Natural killer cell (primary cell): ENCODE data around the gene UAP1L1. TPM values are rescaled to one million over a fixed set of nuclear protein-coding genes. Genes with fewer than 3 reads are reported as not detected.

ENCODE experiments used
- ATAC-seq, 3 donors: fragments of 150-1000 bp in 2 of 3; fragments of 200-7000 bp in 1 of 3; cut with Tn5 transposase; 1 replicate in 1 of 3; 2 replicates in 2 of 3; pipeline ENCODE4 v1.10.0; 2021; ENCODE audit warnings: mild to moderate bottlenecking in 2 of 3, moderate library complexity in 2 of 3
- DNase-seq, 2 donors: peaks; one replicate each; pipeline versions ENCODE4 v3.0.0 to v3.0.0-alpha.2; 2013 to 2021; ENCODE audit warnings: mixed read lengths in 1 of 2
- H3K27ac ChIP-seq: one replicate; pipeline ENCODE4 v1.5.1; 2013; ENCODE audit warnings: mild to moderate bottlenecking, low read length
- H3K27me3 ChIP-seq: one replicate; pipeline ENCODE4 v1.6.1; 2013; ENCODE audit warnings: low read length; ENCODE audit not compliant: control insufficient read depth, insufficient read depth
- H3K36me3 ChIP-seq: one replicate; pipeline ENCODE4 v1.6.1; 2013; ENCODE audit warnings: low read length; ENCODE audit not compliant: control insufficient read depth, insufficient read depth
- H3K4me1 ChIP-seq: one replicate; pipeline ENCODE4 v1.6.1; 2013; ENCODE audit warnings: low read length; ENCODE audit not compliant: control insufficient read depth, insufficient read depth
- H3K4me3 ChIP-seq: one replicate; pipeline ENCODE4 v1.5.1; 2013; ENCODE audit warnings: low read length
- H3K9me3 ChIP-seq: one replicate; pipeline ENCODE4 v1.6.1; 2013; ENCODE audit warnings: low read length; ENCODE audit not compliant: control insufficient read depth, insufficient read depth
- H3K27ac Mint-ChIP-seq, 2 donors: one replicate each; pipeline ENCODE4 v1.8.0; 2022; ENCODE audit warnings: mild to moderate bottlenecking in 2 of 2, mixed read lengths in 2 of 2, moderate library complexity in 1 of 2
- H3K27me3 Mint-ChIP-seq, 2 donors: one replicate each; pipeline ENCODE4 v1.8.0; 2022; ENCODE audit warnings: low read depth in 2 of 2, mixed read lengths in 2 of 2
- H3K36me3 Mint-ChIP-seq: one replicate; pipeline ENCODE4 v1.8.0; 2022; ENCODE audit warnings: mixed read lengths
- H3K4me1 Mint-ChIP-seq, 2 donors: one replicate each; pipeline ENCODE4 v1.8.0; 2022; ENCODE audit warnings: mixed read lengths in 2 of 2
- H3K4me3 Mint-ChIP-seq: one replicate; pipeline ENCODE4 v1.8.0; 2022; ENCODE audit warnings: mild to moderate bottlenecking, moderate library complexity, mixed read lengths
- H3K9me3 Mint-ChIP-seq, 2 donors: one replicate each; pipeline ENCODE4 v1.8.0; 2022; ENCODE audit warnings: mixed read lengths in 2 of 2
- WGBS: methylation state at CpG from one replicate; pipeline ENCODE4 v1.1.7; 2013; ENCODE audit warnings: missing lambda C conversion rate; ENCODE audit not compliant: insufficient coverage; 5-methylcytosine and 5-hydroxymethylcytosine counted together
- intact Hi-C: fragments of 100-400 bp; cut with micrococcal nuclease; formaldehyde crosslinking; loops from one replicate; pipeline ENCODE4 v1.14.2; 2022
- total RNA-seq, 4 donors: library from RNA; stranded (reverse); fragments of 120-200 nt in 1 of 4; gene quantifications; one replicate each; pipeline versions ENCODE4 v1.2.3 to v1.2.4, GENCODE V29; 2013 to 2022
- TF ChIP-seq, protein P1 (sequence below): fragments of 200-600 bp; IDR thresholded peaks from one replicate; pipeline ENCODE4 v1.8.0; 2022; ENCODE audit warnings: antibody characterized with exemption

The UAP1L1 gene
- total RNA-seq, 3 donors from 2014 or later (not counting 1 experiment from before 2014, with no cell fraction given), result 10.5 to 25.8 (median 19.3) TPM

DNA sequence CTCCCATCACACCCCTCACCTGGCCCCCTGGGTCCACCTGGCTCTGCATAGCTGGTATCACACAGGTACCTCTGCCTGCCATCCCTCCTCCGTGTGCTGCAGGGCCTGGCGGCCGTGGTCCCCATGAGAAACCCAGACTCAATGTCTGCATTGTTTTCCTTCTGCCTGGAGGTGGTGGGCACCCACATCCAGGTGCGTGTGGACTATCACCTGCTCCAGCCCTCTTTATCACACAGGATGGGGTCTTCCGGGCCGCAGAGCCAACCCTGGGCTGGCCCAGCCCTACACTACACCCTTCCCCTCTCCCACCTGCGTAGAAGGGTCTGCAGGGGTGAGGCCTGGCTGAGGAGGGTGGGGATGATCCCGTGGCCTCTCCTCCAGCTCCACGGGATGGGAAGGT lies 38.4 kb upstream of the UAP1L1 start:
- 91% methylated on average over 8 of the region's 9 CpGs for WGBS
- no peak overlapping the region for H3K4me3 ChIP-seq
- H3K27me3 ChIP-seq, result peaks cover 11% of the 10 kb centered on the region
- TF ChIP-seq, protein P1, sequence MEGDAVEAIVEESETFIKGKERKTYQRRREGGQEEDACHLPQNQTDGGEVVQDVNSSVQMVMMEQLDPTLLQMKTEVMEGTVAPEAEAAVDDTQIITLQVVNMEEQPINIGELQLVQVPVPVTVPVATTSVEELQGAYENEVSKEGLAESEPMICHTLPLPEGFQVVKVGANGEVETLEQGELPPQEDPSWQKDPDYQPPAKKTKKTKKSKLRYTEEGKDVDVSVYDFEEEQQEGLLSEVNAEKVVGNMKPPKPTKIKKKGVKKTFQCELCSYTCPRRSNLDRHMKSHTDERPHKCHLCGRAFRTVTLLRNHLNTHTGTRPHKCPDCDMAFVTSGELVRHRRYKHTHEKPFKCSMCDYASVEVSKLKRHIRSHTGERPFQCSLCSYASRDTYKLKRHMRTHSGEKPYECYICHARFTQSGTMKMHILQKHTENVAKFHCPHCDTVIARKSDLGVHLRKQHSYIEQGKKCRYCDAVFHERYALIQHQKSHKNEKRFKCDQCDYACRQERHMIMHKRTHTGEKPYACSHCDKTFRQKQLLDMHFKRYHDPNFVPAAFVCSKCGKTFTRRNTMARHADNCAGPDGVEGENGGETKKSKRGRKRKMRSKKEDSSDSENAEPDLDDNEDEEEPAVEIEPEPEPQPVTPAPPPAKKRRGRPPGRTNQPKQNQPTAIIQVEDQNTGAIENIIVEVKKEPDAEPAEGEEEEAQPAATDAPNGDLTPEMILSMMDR, result no peak
- no peak overlapping the region for H3K27ac ChIP-seq
- Mint-ChIP-seq H3K27me3 (no peaks in the 10 kb centered on the region), H3K4me3 (no peak overlapping the region), H3K4me1 (peaks cover 12 to 15% of the 10 kb centered on the region in 2 donors), H3K27ac (no peak overlapping the region), H3K9me3 (no peaks in the 10 kb centered on the region), H3K36me3 (no peaks in the 10 kb centered on the region)
- no peaks in the 10 kb centered on the region for H3K36me3 ChIP-seq
- intact Hi-C loops, result no loop called here
- H3K9me3 ChIP-seq, result no peaks in the 10 kb centered on the region
- DNase-seq, result no peak
- H3K4me1 ChIP-seq, result peaks cover 26% of the 10 kb centered on the region
- ATAC-seq, result no peak

GRCh38 chr9:137039611-137040366 lies 37.5 kb upstream of the UAP1L1 start:
- no peak overlapping the region for H3K27ac Mint-ChIP-seq
- Histone ChIP-seq H3K9me3 (no peaks in the 10 kb centered on the region), H3K36me3 (no peaks in the 10 kb centered on the region), H3K4me3 (no peak overlapping the region), H3K27me3 (peaks cover 20% of the 10 kb centered on the region), H3K27ac (no peak overlapping the region), H3K4me1 (peaks cover 27% of the 10 kb centered on the region)
- intact Hi-C loops, result no loop called here
- DNase-seq (no peak), ATAC-seq (no peak)
- TF ChIP-seq, protein P1, result no peak
- peaks cover 8% of the 10 kb centered on the region in 2 donors for H3K4me1 Mint-ChIP-seq
- 93% methylated on average over 29 of the region's 32 CpGs for WGBS
- no peak overlapping the region for H3K4me3 Mint-ChIP-seq
- H3K9me3 Mint-ChIP-seq, result no peaks in the 10 kb centered on the region
- no peaks in the 10 kb centered on the region for H3K36me3 Mint-ChIP-seq
- H3K27me3 Mint-ChIP-seq, result peaks cover 2 to 4% of the 10 kb centered on the region in 2 donors

- Mint-ChIP-seq H3K27me3 (peaks cover 8 to 9% of the 10 kb centered on the region in 2 donors), H3K9me3 (no peaks in the 10 kb centered on the region), H3K4me1 (peaks cover 0 to 7% of the 10 kb centered on the region in 2 donors), H3K27ac (no peak overlapping the region), H3K4me3 (no peak overlapping the region), H3K36me3 (no peaks in the 10 kb centered on the region)
- no peak overlapping the region for H3K27ac ChIP-seq
- no peaks in the 10 kb centered on the region for H3K9me3 ChIP-seq
- peaks cover 27% of the 10 kb centered on the region for H3K4me1 ChIP-seq
- ATAC-seq, result peak in 1 of 3 donors; percentile 26
- WGBS, result 91% methylated on average over 23 of the region's 23 CpGs
- intact Hi-C loops, result no loop called here
- no peaks in the 10 kb centered on the region for H3K36me3 ChIP-seq
- H3K4me3 ChIP-seq, result no peak overlapping the region
- TF ChIP-seq, protein P1, result no peak
- H3K27me3 ChIP-seq, result peaks cover 26% of the 10 kb centered on the region
- DNase-seq, result no peak
Observed at GRCh38 chr9:137040568-137040967, 36.7 kb upstream of the UAP1L1 start.

- H3K4me1 ChIP-seq, result peaks cover 27% of the 10 kb centered on the region
- H3K4me3 Mint-ChIP-seq, result no peak overlapping the region
- no peak for ATAC-seq
- peaks cover 8 to 9% of the 10 kb centered on the region in 2 donors for H3K27me3 Mint-ChIP-seq
- H3K4me1 Mint-ChIP-seq, result peaks cover 0 to 7% of the 10 kb centered on the region in 2 donors
- TF ChIP-seq, protein P1, result no peak
- no peak overlapping the region for H3K27ac ChIP-seq
- WGBS, result 68% methylated on average over 16 of the region's 16 CpGs
- no peak for DNase-seq
- H3K36me3 ChIP-seq, result no peaks in the 10 kb centered on the region
- H3K36me3 Mint-ChIP-seq, result no peaks in the 10 kb centered on the region
- no peaks in the 10 kb centered on the region for H3K9me3 Mint-ChIP-seq
- H3K9me3 ChIP-seq, result no peaks in the 10 kb centered on the region
- H3K4me3 ChIP-seq, result no peak overlapping the region
- intact Hi-C loops, result no loop called here
- no peak overlapping the region for H3K27ac Mint-ChIP-seq
- peaks cover 29% of the 10 kb centered on the region for H3K27me3 ChIP-seq
Observed at GRCh38 chr9:137041124-137041523, 36.2 kb upstream of the UAP1L1 start.
